Breast epithelium (tissue), 3 donors: ENCODE results near the gene GNAO1.

Source experiments
- CTCF ChIP-seq, 3 donors: fragments of 450-650 bp; IDR thresholded peaks; one replicate each; pipeline ENCODE4 v1.5.1; 2016 to 2017; ENCODE audit warnings: antibody characterized with exemption in 3 of 3, mild to moderate bottlenecking in 3 of 3, moderate library complexity in 3 of 3
- POLR2A ChIP-seq: fragments of 450-650 bp; IDR thresholded peaks from one replicate; pipeline ENCODE4 v1.6.1; 2016; ENCODE audit warnings: antibody characterized with exemption, mild to moderate bottlenecking, moderate library complexity
- POLR2AphosphoS5 ChIP-seq, 3 donors: sonication (generic); formaldehyde crosslinking; IDR thresholded peaks; one replicate each; pipeline ENCODE4 v1.6.1; 2017; ENCODE audit warnings: antibody characterized with exemption in 3 of 3

DNA sequence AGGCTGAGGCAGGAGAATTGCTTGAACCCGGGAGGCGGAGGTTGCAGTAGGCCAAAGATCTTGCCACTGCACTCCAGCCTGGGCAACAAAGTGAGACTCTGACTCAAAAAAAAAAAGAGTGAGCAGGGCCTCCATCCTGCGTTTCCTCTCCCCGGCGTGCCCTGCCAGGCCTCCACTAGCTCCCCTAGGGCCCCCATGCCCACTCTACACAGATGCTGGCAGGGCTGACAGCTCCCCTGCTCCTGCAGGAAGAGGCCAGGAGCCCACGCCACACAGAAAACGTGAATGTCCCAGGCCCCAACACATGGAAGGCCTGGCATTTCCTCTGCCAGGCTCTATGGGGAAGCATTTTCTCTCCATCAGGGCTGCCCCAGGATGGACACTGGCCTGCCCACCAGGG is 124.7 kb downstream of the GNAO1 start:
- TF ChIP-seq CTCF (IDR thresholded peaks at IDR 0.05) = no peak
- TF ChIP-seq POLR2AphosphoS5 (IDR thresholded peaks at IDR 0.05) = no peak
- TF ChIP-seq POLR2A = no peak
